VCaP (cell line): ENCODE data around the gene CRIM1.
"Not testable (repeated sequence)": the region's sequence is repeated elsewhere in the genome, so short reads cannot be mapped to it uniquely, and the experiment has no call there.

ENCODE experiments used
- H3K27ac ChIP-seq: fragments of 450-650 bp; 2 replicates; pipeline ENCODE4 v1.5.1; 2017
- CTCF ChIP-seq: fragments of 450-650 bp; conservative IDR thresholded peaks from 2 replicates; pipeline ENCODE4 v1.5.1; 2017; ENCODE audit warnings: mild to moderate bottlenecking, moderate library complexity

The CRIM1 gene, protein sequence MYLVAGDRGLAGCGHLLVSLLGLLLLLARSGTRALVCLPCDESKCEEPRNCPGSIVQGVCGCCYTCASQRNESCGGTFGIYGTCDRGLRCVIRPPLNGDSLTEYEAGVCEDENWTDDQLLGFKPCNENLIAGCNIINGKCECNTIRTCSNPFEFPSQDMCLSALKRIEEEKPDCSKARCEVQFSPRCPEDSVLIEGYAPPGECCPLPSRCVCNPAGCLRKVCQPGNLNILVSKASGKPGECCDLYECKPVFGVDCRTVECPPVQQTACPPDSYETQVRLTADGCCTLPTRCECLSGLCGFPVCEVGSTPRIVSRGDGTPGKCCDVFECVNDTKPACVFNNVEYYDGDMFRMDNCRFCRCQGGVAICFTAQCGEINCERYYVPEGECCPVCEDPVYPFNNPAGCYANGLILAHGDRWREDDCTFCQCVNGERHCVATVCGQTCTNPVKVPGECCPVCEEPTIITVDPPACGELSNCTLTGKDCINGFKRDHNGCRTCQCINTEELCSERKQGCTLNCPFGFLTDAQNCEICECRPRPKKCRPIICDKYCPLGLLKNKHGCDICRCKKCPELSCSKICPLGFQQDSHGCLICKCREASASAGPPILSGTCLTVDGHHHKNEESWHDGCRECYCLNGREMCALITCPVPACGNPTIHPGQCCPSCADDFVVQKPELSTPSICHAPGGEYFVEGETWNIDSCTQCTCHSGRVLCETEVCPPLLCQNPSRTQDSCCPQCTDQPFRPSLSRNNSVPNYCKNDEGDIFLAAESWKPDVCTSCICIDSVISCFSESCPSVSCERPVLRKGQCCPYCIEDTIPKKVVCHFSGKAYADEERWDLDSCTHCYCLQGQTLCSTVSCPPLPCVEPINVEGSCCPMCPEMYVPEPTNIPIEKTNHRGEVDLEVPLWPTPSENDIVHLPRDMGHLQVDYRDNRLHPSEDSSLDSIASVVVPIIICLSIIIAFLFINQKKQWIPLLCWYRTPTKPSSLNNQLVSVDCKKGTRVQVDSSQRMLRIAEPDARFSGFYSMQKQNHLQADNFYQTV

GRCh38 chr2:36355151-36355889, at the start of gene CRIM1:
TSS of gene CRIM1 (plus strand) at chr2:36355778. CDS start at chr2:36356293, 515 bp downstream.
- TF ChIP-seq CTCF = no peak
- H3K27ac ChIP-seq = peak within 1 kb of the TSS; percentile 83

DNA sequence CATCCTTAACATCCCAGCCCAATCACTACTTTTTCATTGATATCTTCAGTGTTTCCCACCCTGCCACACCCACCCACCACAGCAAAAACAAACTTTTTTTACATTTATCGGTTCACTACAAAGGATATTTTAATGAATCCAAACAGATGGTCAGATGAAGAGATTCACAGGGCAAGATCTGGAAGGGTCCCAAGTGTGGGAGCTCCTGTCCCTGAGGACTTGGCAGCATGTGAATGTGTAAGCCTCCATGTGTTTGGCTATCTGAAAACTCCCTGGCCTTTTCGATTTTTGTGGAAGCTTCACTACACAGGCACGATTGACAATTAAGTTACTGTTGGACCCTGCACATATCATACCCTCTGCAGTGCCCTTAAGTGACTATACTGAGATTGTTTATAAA, 48.1 kb upstream of the CRIM1 start:
- no peak for TF ChIP-seq CTCF
- no peak overlapping the region for H3K27ac ChIP-seq

- not testable (repeated sequence) for H3K27ac ChIP-seq
Observed at GRCh38 chr2:36310444-36310843, 45.1 kb upstream of the CRIM1 start.

DNA sequence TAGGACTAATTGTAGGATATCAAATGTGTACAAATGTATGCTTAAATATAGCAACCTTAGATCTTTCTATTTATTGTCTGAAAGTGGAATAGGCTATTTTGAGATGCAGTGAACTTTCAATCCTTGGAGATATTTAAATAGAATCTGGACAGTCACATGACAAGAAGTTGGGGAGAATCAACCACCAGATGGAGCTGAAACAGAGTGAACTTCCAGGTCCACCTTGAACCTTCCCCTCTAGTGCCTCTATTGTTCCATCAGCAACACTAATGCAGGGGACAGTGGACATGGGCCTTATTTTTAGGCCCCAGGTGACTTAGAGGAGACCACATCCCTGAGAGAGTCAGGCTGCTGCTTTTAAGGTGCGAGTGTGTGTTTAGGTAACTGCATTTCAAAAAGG, 37.0 kb upstream of the CRIM1 start:
- H3K27ac ChIP-seq = no peak overlapping the region
- TF ChIP-seq CTCF = no peak

DNA sequence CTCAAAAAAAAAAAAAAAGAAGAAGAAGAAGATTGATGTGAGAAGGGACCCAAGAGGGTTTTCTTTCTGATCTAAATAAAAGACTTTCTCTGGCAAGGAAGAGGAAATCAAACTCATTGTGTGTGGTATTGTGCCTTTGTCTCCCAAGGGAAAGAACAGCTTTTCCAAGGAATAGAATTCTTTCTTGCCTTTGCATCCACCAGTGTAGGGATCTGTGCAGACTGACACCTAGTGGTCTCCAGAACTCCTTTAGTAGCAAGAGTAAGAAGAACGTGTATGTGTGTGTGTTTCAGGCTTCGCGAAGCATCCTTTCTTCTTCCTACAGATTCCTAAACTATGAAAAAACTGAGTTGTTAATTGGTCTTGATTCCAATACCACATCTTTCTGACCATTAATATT, 33.5 kb upstream of the CRIM1 start:
- H3K27ac ChIP-seq = no peak overlapping the region
- peak; percentile 83 for TF ChIP-seq CTCF

DNA sequence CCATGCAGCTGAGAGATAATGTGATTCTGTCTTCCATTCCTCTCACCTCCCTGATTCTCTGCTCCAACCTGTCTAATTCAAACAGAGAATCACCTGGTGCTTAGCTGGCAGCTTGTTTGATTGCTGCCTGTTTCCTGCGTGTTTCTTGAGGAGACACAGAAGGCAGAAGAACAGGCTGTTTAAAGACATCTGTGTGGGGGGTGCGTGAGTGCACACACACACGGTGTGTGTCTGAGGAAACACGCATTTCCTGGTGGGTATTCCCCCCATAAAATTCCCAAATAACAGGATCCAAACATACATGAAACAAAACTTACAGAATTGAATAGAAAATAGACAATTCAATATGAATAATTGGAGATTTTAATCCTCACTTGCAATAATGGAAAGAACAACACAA, 29.3 kb upstream of the CRIM1 start:
- no peak for TF ChIP-seq CTCF
- H3K27ac ChIP-seq = no peak overlapping the region

- no peak overlapping the region for H3K27ac ChIP-seq
- TF ChIP-seq CTCF = no peak
Observed at GRCh38 chr2:36329251-36329650, 26.3 kb upstream of the CRIM1 start.
